RCC 7860 (cell line): ENCODE data around the gene SP5.
"Not testable (repeated sequence)": the region's sequence is repeated elsewhere in the genome, so short reads cannot be mapped to it uniquely, and the experiment has no call there.

ENCODE experiments used
- DNase-seq: peaks from one replicate; pipeline ENCODE4 v3.0.0-alpha.2; 2015; ENCODE audit warnings: low spot score
- FAIRE-seq: peaks from 2 replicates; lab custom pipeline; 2012; peaks lifted over from hg19 to GRCh38; lab: Jason Lieb, UNC

SP5 gene

DNA sequence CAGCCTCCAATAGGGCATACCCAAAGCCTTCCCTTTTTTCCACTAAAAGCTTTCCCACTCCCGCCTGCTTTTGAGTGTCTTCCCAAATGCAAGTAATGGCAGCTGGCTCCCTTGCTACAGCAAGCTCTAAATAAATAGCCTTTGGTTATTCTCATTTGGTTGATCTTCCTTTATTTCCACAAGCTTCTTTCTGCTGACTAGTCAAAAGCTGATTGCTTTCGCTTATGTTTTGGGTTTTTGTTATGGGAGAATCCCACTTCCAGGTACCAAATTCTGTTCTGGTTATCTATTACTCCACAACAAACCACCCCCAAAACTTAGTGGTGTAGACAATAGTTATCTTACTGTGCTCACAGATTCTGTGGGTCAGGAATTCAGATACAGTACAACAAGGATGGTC, 22.3 kb downstream of the SP5 start:
- FAIRE-seq (no peak), DNase-seq (no peak)

- DNase-seq (no peak), FAIRE-seq (no peak)
Measured at GRCh38 chr2:170737821-170738220, 22.7 kb downstream of the SP5 start.

- DNase-seq = peak; percentile 96
Measured at GRCh38 chr2:170739048-170739447, 23.9 kb downstream of the SP5 start.

DNA sequence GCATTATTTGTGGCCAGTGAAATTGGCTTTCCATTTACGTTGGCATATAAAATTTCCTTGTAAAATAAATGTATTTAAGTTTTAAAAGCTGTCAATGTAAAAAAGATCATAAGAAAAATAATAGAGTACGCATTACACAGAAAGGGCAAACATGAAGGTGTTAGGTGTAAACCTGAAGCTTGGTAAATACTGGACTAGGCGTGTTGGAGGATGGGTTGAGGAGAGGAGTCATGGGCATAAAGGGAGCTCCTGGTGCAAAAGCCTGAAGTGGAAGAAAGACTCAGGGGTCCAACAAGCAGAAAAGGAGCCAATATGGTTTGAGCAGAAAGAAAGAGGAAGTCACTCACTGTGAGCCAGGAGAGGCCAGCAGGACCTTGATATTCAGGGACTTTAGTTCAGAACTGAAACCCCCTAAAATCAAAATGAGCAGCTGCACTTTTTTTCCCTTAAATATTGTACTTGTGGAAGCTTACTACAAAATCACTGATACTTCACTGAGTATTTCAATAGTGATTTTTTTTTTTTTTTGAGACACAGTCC, 24.4 kb downstream of the SP5 start:
- no peak for DNase-seq
- FAIRE-seq = no peak

More at GRCh38 chr2:170739048-170739447, 23.9 kb downstream of the SP5 start:
- FAIRE-seq = peak; percentile 95

GRCh38 chr2:170740660-170741059, 25.5 kb downstream of the SP5 start:
- FAIRE-seq = no peak
- no peak for DNase-seq

- no peak for FAIRE-seq
- no peak for DNase-seq
Measured at GRCh38 chr2:170742000-170742399, 26.9 kb downstream of the SP5 start.

DNA sequence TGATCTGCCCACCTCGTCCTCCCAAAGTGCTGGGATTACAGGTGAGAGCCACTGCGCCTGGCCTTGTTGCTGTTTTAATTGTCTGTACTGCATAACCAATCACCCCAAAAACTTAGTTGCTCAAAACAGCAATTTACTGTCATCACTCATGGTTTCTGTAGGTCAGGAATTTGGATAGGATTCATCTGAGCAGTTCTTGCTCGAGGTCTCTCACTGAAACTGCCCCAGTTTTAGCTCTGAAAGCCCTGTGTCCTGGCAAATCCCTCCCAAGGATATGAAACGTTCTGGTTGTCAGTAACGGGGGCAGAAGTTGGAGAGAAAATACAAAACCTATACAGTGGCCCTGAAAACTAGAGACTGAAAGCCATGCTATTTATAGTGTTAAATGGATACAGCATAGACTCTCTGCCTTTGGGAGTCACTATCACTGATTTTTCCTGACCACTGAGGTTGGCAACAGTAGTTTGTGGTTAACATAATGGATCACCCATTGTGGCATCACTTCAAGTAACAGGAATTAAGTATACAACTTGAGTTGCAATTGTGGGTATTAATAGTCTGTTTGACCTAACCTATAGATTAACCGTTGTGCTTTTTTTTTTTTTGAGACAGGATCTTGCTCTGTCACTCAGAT, 27.9 kb downstream of the SP5 start:
- DNase-seq (peak; percentile 71), FAIRE-seq (peak; percentile 92)

GRCh38 chr2:170743530-170744239, 28.5 kb downstream of the SP5 start:
- no peak for DNase-seq
- FAIRE-seq = no peak

GRCh38 chr2:170744248-170745002, 29.3 kb downstream of the SP5 start:
- FAIRE-seq (no peak), DNase-seq (no peak)

GRCh38 chr2:170745305-170745704, 30.2 kb downstream of the SP5 start:
- no peak for FAIRE-seq
- no peak for DNase-seq

DNA sequence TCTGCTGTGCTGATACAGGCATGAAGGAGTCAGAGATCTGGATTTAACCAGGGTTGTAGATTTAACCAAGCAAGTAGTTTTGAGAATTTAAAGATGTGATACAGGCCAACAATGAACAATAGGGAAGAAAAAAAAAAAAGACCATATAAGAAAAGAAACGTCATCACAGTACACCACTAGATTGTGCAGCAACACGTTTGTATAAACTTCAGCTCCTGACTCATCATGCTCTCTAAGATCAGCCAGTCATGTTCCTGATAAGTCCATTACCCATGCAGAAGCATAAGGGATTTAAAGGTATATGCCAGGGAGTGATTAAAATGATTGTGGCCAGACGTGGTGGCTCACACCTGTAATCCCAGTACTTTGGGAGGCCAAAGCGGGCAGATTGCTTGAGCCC, 32.8 kb downstream of the SP5 start:
- FAIRE-seq = peak; percentile 24
- DNase-seq = peak; percentile 39

GRCh38 chr2:170751555-170751954, 36.4 kb downstream of the SP5 start:
- not testable (repeated sequence) for DNase-seq, FAIRE-seq

- DNase-seq = no peak
- no peak for FAIRE-seq
Measured at GRCh38 chr2:170761572-170761971, 46.4 kb downstream of the SP5 start.

DNA sequence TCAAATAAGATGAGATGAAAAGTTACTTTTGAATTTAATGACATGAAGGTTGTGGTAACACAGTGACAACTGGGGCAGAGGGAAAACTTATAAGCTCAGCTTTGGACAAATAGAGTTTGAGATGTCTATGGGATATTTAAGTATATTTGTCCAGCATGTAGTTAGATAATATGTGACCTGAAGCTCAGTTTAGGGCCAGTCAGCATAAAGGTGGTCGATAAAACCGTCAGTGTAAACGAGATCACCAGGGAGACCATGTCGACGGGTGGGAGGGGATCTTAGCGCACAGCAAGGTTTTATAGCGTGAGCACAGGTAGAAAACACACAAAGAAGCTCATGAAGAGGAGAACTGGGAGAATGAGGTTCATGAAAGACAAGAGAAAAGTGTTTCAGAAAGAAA, 47.6 kb downstream of the SP5 start:
- no peak for DNase-seq
- FAIRE-seq = no peak

- DNase-seq (no peak), FAIRE-seq (no peak)
Measured at GRCh38 chr2:170763232-170763631, 48.1 kb downstream of the SP5 start.

DNA sequence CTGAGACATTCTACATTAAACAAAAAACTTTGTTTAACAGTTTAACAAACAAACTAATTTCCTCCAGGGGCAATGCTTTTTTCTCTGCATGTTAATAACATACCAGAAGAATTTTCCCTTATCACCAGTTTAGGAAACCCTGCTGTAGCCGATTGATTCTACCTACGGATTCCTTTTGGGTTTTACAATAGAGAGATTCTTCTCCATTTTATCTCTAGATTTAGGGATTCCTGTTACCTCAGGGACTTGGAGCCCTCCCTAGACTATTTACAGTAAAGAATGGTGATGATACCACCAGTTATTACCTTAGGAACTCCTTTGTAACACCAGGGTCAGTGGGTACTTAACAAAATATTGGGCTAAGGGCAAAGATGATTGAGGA, 49.7 kb downstream of the SP5 start:
- FAIRE-seq (no peak), DNase-seq (no peak)

- DNase-seq (no peak), FAIRE-seq (no peak)
Measured at GRCh38 chr2:170766693-170767092, 51.6 kb downstream of the SP5 start.
